Brain pericyte (primary cell): Measurements from ENCODE around the gene DBT.
A peak's percentile ranks its signal among the peaks of the same experiment; 100 is the strongest.

ENCODE experiments used
- DNase-seq: peaks from one replicate; pipeline ENCODE4 v3.0.0-alpha.2; 2012; ENCODE audit warnings: low read depth, low spot score

DBT gene

GRCh38 chr1:100198596-100198995, 51.0 kb downstream of the DBT start:
- no peak for DNase-seq

GRCh38 chr1:100188617-100189016, 61.0 kb downstream of the DBT start:
- no peak for DNase-seq

- no peak for DNase-seq
These were observed 61.7 kb downstream of the DBT start for GRCh38 chr1:100187912-100188311.

- DNase-seq = no peak
These were observed 65.1 kb downstream of the DBT start for GRCh38 chr1:100184536-100184935.

DNA sequence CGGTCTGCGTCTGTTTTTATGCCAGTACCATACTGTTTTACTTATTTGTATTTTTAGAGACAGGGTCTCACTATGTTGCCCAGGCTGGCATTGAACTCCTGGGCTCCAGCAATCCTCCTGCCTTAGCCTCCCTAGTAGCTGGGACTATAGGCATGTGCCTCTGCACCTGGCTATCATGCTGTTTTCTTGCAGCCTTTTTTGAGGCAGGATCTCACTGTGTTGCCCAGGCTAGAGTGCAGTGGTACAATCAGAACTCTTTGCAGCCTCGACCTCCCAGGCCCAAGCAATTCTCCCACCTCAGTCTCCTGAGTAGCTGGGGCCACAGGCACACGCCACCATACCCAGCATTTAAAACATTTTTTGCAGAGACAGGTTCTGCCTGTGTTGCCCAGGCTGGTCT, 66.3 kb downstream of the DBT start:
- no peak for DNase-seq

GRCh38 chr1:100178091-100178490, 71.5 kb downstream of the DBT start, which contains the start of gene LRRC39:
TSS of gene LRRC39 (minus strand) at chr1:100178256. CDS start at chr1:100168516, 9,740 bp downstream.
- DNase-seq = no peak

GRCh38 chr1:100177295-100178041, 72.2 kb downstream of the DBT start:
- no peak for DNase-seq

DNA sequence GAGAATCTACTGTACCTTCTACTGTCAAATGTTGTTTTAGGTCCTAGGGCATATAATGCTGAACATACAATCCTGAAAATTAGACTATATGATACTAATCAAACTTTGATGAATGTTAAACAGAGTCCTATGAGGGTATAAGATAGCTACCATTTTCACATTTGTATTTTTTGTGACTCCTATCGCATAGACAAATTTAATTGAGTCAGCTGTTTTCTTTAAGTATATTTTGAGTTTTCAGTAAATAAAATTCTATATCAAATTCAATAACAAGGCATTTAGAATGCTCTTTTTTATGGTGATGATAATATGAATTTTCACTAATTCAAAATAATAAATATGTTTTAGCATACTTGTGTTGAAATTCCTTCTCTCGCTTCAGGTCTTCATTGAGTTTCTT, 81.6 kb downstream of the DBT start:
- no peak for DNase-seq

DNA sequence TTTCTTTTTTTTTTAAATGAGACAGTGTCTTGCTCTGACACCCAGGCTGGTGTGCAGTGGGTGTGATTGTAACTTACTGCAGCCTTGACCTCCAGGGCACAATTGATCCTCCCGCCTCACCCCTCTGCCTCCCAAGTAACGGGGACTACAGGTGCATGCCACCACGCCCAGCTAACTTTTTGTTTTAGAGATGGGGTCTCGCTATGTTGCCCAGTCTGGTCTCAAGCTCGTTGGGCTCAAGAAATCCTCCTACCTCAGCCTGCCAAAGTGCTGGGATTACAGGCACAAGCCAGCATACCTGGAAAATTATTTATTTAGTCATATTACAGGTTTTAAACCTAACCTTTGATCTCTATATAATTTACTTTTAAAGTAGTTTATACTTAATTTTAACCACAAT, 84.9 kb downstream of the DBT start:
- no peak for DNase-seq

GRCh38 chr1:100164216-100164615, 85.4 kb downstream of the DBT start:
- DNase-seq = peak; percentile 22

DNA sequence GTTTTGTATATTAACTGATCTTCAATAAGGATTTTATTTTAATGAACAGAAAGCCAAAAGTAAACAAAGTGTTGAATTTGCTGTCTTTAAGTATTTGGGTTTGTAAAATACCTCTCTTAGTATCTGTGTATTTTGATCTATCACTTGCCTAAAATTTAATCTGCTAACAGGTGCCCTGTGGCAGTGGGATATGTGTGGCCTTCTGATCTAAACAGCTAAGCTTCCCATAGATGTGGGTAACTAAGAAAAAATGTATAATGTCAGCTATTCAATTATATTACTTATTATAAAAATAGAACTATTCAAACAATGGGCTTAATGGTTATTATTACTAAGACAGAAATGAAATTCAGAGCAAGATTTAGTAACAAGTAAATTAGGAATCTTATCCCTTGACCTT, 86.8 kb downstream of the DBT start:
- DNase-seq = no peak

GRCh38 chr1:100152271-100152670, 97.4 kb downstream of the DBT start:
- DNase-seq = no peak

GRCh38 chr1:100151679-100152078, 98.0 kb downstream of the DBT start:
- no peak for DNase-seq

DNA sequence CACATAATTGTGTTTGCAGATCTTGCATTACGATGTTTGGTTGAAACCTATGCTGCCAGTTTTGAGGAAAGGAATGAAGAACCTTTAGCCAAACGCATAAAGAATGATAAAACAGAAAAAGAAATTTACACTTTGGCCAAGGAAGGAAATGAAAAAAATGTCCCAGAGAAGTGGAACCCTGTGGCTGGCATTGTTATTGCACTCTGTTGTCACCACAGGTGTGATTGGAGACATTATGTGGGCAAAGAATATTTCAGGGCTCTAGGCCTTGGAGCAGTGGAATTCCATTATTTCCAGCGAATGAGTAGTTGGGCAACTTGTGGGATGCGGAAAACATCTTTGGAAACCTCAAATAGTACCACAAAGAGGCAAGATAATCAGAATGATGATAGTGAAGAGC, 101.8 kb downstream of the DBT start:
- no peak for DNase-seq

- no peak for DNase-seq
These were observed 102.7 kb downstream of the DBT start for GRCh38 chr1:100146958-100147357.

DNA sequence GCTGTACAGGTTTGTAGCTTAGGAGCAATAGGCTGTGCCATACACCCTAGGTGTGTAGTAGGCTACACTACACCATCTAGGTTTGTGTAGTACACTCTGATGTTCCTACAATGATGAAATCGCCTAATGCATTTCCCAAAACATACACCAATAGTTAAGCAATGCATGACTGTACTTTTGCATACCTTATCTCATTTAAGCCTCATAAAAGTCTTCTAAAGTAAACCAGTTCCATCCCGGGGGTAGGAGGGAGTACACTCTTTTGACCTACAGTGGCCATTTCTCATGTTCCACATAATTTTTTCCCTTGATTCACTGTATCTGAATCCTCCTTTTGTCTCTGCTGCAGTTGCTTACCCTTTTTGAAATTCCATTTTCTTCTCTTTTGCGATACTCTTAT, 104.5 kb downstream of the DBT start:
- DNase-seq = no peak

GRCh38 chr1:100142343-100142742, 107.3 kb downstream of the DBT start:
- no peak for DNase-seq

DNA sequence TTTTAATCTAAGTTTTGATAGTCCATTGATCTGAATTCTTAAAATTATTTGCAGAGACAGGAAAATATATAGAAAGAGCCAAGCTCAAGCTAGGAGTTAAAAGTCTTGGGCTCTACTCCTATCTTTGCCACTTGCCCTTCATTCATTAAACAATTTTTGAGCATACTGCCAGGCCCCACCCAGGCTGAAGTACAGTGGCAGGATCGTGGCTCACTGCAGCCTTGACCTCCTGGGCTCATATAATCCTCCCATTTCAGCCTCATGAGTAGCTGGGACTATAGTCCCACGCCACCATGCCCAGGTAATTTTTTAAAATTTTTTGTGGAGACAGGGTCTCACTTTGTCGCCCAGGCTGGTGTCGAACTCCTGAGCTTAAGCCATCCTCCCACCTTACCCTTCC, 108.4 kb downstream of the DBT start:
- DNase-seq = no peak

DNA sequence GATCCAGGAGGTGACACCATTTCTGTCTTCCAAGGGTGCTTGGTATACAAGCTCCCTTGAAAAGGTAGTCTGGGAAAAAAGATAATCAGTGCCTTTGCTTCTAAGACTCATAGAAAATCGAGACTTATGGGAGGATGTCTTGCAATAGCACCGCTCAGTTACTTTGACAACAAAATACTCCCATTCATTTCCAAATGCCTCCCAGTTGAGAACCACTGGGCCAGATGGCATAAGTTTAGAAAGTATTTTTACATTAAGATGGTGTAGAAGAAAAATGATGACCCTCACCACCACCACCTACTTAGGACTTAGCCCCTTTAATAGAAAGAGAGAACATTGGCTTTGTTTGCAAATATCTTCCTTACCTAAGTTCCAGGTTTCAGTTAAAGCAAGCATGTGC, 112.0 kb downstream of the DBT start:
- DNase-seq = no peak
